Ovary (tissue), 3 donors: ENCODE results near the gene POLN.

Source experiments
- CTCF ChIP-seq, 3 donors: fragments of 450-650 bp in 2 of 3; fragments of 200-600 bp in 1 of 3; IDR thresholded peaks; one replicate each; pipeline versions ENCODE4 v1.5.1 to v1.8.0; 2016 to 2022; ENCODE audit warnings: antibody characterized with exemption in 3 of 3, mild to moderate bottlenecking in 1 of 3
- EP300 ChIP-seq: sonication (generic); formaldehyde crosslinking; IDR thresholded peaks from one replicate; pipeline ENCODE4 v1.6.1; 2017; ENCODE audit warnings: antibody characterized with exemption
- donor health status: DM: no; HTN: no; CAD: no.

- no peak for TF ChIP-seq CTCF (IDR thresholded peaks at IDR 0.05)
- TF ChIP-seq EP300 = no peak
These were observed 147.4 kb downstream of the POLN start for GRCh38 chr4:2094545-2094944.
